Hypothalamus (tissue), 51 donors: ENCODE measurements around the gene TSHZ2.
A peak's percentile ranks its signal among the peaks of the same experiment; 100 is the strongest.

Experiments used
- DNase-seq, 51 donors: peaks; one replicate each; lab custom pipeline; 2025; lab: John Stamatoyannopoulos, UW

TSHZ2 gene

GRCh38 chr20:53080687-53080962, 108.5 kb downstream of the TSHZ2 start:
- DNase-seq, result no peak

- no peak for DNase-seq
Observed at GRCh38 chr20:53080969-53081871, 109.1 kb downstream of the TSHZ2 start.

GRCh38 chr20:53081916-53082863, 110.0 kb downstream of the TSHZ2 start:
- DNase-seq, result no peak

GRCh38 chr20:53083411-53083810, 111.3 kb downstream of the TSHZ2 start:
- DNase-seq, result no peak

GRCh38 chr20:53084408-53084997, 112.3 kb downstream of the TSHZ2 start:
- no peak for DNase-seq

- DNase-seq, result no peak
Observed at GRCh38 chr20:53085720-53086119, 113.6 kb downstream of the TSHZ2 start.

- DNase-seq, result no peak
Observed at GRCh38 chr20:53087037-53087777, 115.0 kb downstream of the TSHZ2 start.

GRCh38 chr20:53088786-53089185, 116.6 kb downstream of the TSHZ2 start:
- peak in 15 of 51 donors; percentile 1 to 21 (median 9) for DNase-seq

- DNase-seq, result peak in 1 of 51 donors; percentile 2
Observed at GRCh38 chr20:53089851-53090250, 117.7 kb downstream of the TSHZ2 start.

GRCh38 chr20:53091789-53092188, 119.6 kb downstream of the TSHZ2 start:
- no peak for DNase-seq

- DNase-seq, result no peak
Observed at GRCh38 chr20:53092772-53093300, 120.7 kb downstream of the TSHZ2 start.

- no peak for DNase-seq
Observed at GRCh38 chr20:53097371-53097770, 125.2 kb downstream of the TSHZ2 start.

- DNase-seq, result no peak
Observed at GRCh38 chr20:53097791-53098190, 125.6 kb downstream of the TSHZ2 start.

GRCh38 chr20:53098621-53099020, 126.5 kb downstream of the TSHZ2 start:
- DNase-seq, result no peak

- DNase-seq, result no peak
Observed at GRCh38 chr20:53099856-53100255, 127.7 kb downstream of the TSHZ2 start.

GRCh38 chr20:53100476-53100911, 128.3 kb downstream of the TSHZ2 start:
- DNase-seq, result no peak

GRCh38 chr20:53101992-53102760, 130.0 kb downstream of the TSHZ2 start:
- no peak for DNase-seq

GRCh38 chr20:53103124-53103523, 131.0 kb downstream of the TSHZ2 start:
- DNase-seq, result no peak

GRCh38 chr20:53104884-53105283, 132.7 kb downstream of the TSHZ2 start:
- no peak for DNase-seq
